GM12878 (cell line): Measurements from ENCODE around the gene GSC2. TPM values are rescaled to one million over a fixed set of nuclear protein-coding genes. Genes with fewer than 3 reads are reported as not detected.

Experiments
- ATAC-seq: fragments of 200-7000 bp; cut with Tn5 transposase; 3 replicates; pipeline ENCODE4 v1.9.1; 2020; ENCODE audit warnings: mild to moderate bottlenecking, moderate library complexity
- BruUV-seq: library from RNA; stranded (reverse); fragments of 400-500 nt; replicated peaks from 2 replicates; lab custom pipeline; 2021; lab: Mats Ljungman, UMichigan
- CTCF ChIA-PET: fragments of 300-600 bp; sonication (Branson Sonifier 250); formaldehyde crosslinking; extraction: SDS; loops from one replicate; lab custom pipeline; 2021; ENCODE audit warnings: inconsistent platforms; lab: Yijun Ruan, JAX
- POLR2A ChIA-PET: fragments of 350-600 bp; formaldehyde crosslinking; extraction: SDS; loops from one replicate; lab custom pipeline; 2021; ENCODE audit warnings: inconsistent platforms; lab: Charles Lee
- RAD21 ChIA-PET: fragments of 300-600 bp; sonication (Branson Sonifier 250); formaldehyde crosslinking; loops from one replicate; lab custom pipeline; 2023; ENCODE audit warnings: antibody characterized with exemption; ENCODE audit not compliant: unreplicated experiment; lab: Charles Lee
- SMC1A ChIA-PET: fragments of 300-600 bp; sonication (Branson Sonifier 250); formaldehyde crosslinking; loops from one replicate; lab custom pipeline; 2023; ENCODE audit not compliant: unreplicated experiment, uncharacterized antibody; lab: Charles Lee
- DNase-seq: peaks from one replicate; pipeline ENCODE4 v3.0.0-alpha.2; 2011; ENCODE audit warnings: low read depth, low spot score
- FAIRE-seq: peaks from 3 replicates; lab custom pipeline; 2011; peaks lifted over from hg19 to GRCh38; lab: Jason Lieb, UNC
- H2AFZ ChIP-seq: 2 replicates; pipeline ENCODE4 v1.6.0; 2011; ENCODE audit warnings: low read depth, low read length, control low read depth; ENCODE audit not compliant: control insufficient read depth
- H3K27ac ChIP-seq: 2 replicates; pipeline ENCODE4 v1.5.1; 2011; ENCODE audit warnings: control low read depth; ENCODE audit not compliant: control insufficient read depth, insufficient read depth
- H3K27me3 ChIP-seq, 2 experiments: replicated peaks in 1 of 2; 2 replicates each; pipeline versions ENCODE4 v1.6.0 to v1.6.1; 2011; ENCODE audit warnings: low read length in 1 of 2; ENCODE audit not compliant: control insufficient read depth in 2 of 2, insufficient read depth in 2 of 2
- H3K36me3 ChIP-seq, 2 experiments: 2 replicates each; pipeline ENCODE4 v1.5.1; 2011; ENCODE audit warnings: low read length in 1 of 2; ENCODE audit not compliant: control insufficient read depth in 2 of 2, insufficient read depth in 2 of 2
- H3K4me1 ChIP-seq: 2 replicates; pipeline ENCODE4 v1.6.1; 2011; ENCODE audit warnings: mild to moderate bottlenecking, low read length, moderate library complexity, mixed read lengths; ENCODE audit not compliant: control insufficient read depth, insufficient read depth
- H3K4me2 ChIP-seq: 2 replicates; pipeline ENCODE4 v1.6.0; 2011; ENCODE audit warnings: control low read depth; ENCODE audit not compliant: control insufficient read depth, insufficient read depth
- H3K4me3 ChIP-seq: fragments of 200-600 bp; sonication (generic); 2 replicates; pipeline ENCODE4 v1.5.1; 2016
- H3K79me2 ChIP-seq: 2 replicates; pipeline ENCODE4 v1.6.0; 2011; ENCODE audit warnings: low read length; ENCODE audit not compliant: control insufficient read depth, insufficient read depth
- H3K9ac ChIP-seq: 2 replicates; pipeline ENCODE4 v1.8.0; 2011; ENCODE audit warnings: low read length, control low read depth, mixed read lengths; ENCODE audit not compliant: control insufficient read depth, insufficient read depth
- H3K9me3 ChIP-seq: replicated peaks from 3 replicates; pipeline ENCODE4 v1.5.1; 2011; ENCODE audit warnings: mild to moderate bottlenecking, low read length; ENCODE audit not compliant: control insufficient read depth, insufficient read depth
- H4K20me1 ChIP-seq: 2 replicates; pipeline ENCODE4 v1.6.0; 2011; ENCODE audit not compliant: control insufficient read depth, insufficient read depth
- CEBPZ ChIP-seq: fragments of 150-350 bp; IDR thresholded peaks from 2 replicates; pipeline ENCODE4 v1.6.1; 2016; ENCODE audit warnings: low read depth, low read length
- CTCF ChIP-seq, 3 experiments: IDR thresholded peaks in 2 of 3; conservative IDR thresholded peaks in 1 of 3; 2 replicates each; pipeline ENCODE4 v1.5.1; 2011; ENCODE audit warnings: low read depth in 3 of 3, low read length in 3 of 3, mild to moderate bottlenecking in 3 of 3, control low read depth in 2 of 3, moderate library complexity in 2 of 3, inconsistent platforms in 1 of 3, mixed read lengths in 1 of 3; ENCODE audit not compliant: control insufficient read depth in 2 of 3, insufficient read depth in 1 of 3; ENCODE audit errors: extremely low read depth in 1 of 3
- E2F4 ChIP-seq: IDR thresholded peaks from 2 replicates; pipeline ENCODE4 v1.6.1; 2012; ENCODE audit warnings: low read depth, low read length, improper control_type of control experiment
- EZH2 ChIP-seq: IDR thresholded peaks from 2 replicates; pipeline ENCODE4 v1.6.1; 2012; ENCODE audit warnings: low read depth, mild to moderate bottlenecking, control low read depth, inconsistent platforms, low read length, borderline replicate concordance; ENCODE audit not compliant: control insufficient read depth
- FOS ChIP-seq: IDR thresholded peaks from 3 replicates; pipeline ENCODE4 v1.6.1; 2011; ENCODE audit warnings: borderline replicate concordance; ENCODE audit not compliant: insufficient read length; ENCODE audit errors: extremely low read depth
- GATAD2B ChIP-seq: fragments of 450-650 bp; conservative IDR thresholded peaks from 2 replicates; pipeline ENCODE4 v1.6.1; 2017; ENCODE audit warnings: low read depth, mild to moderate bottlenecking, moderate library complexity
- KDM1A ChIP-seq: fragments of 200-600 bp; sonication (generic); IDR thresholded peaks from 2 replicates; pipeline ENCODE4 v1.6.1; 2016; ENCODE audit warnings: borderline replicate concordance
- NFYB ChIP-seq: IDR thresholded peaks from 2 replicates; pipeline ENCODE4 v1.6.1; 2011; ENCODE audit warnings: low read depth, mild to moderate bottlenecking, low read length, improper control_type of control experiment, moderate library complexity; ENCODE audit not compliant: insufficient read depth
- SUPT20H ChIP-seq: IDR thresholded peaks from 2 replicates; pipeline ENCODE4 v1.6.1; 2011; ENCODE audit warnings: low read depth, mild to moderate bottlenecking, low read length, moderate library complexity, borderline replicate concordance; ENCODE audit not compliant: control insufficient read depth
- SUZ12 ChIP-seq: fragments of 200-600 bp; sonication (generic); IDR thresholded peaks from one replicate; pipeline ENCODE4 v1.6.1; 2018; ENCODE audit warnings: antibody characterized with exemption, mild to moderate bottlenecking; ENCODE audit not compliant: unreplicated experiment
- TCF3 ChIP-seq: IDR thresholded peaks from 2 replicates; pipeline ENCODE4 v1.6.1; 2012; ENCODE audit warnings: low read depth, mild to moderate bottlenecking, low read length, borderline replicate concordance; ENCODE audit not compliant: insufficient read depth
- YBX1 ChIP-seq: fragments of 450-650 bp; IDR thresholded peaks from 2 replicates; pipeline ENCODE4 v1.6.1; 2016; ENCODE audit warnings: antibody characterized with exemption
- ZNF24 ChIP-seq: fragments of 450-650 bp; IDR thresholded peaks from 2 replicates; pipeline ENCODE4 v1.6.1; 2017; ENCODE audit warnings: antibody characterized with exemption, mild to moderate bottlenecking
- ZNF274 ChIP-seq: IDR thresholded peaks from one replicate; pipeline ENCODE4 v1.8.0; 2011; ENCODE audit not compliant: insufficient read length, insufficient read depth
- WGBS: methylation state at CpG from one replicate; pipeline ENCODE4 v1.1.6; 2016; ENCODE audit warnings: low lambda C conversion rate; ENCODE audit not compliant: insufficient replicate concordance, insufficient coverage; ENCODE audit errors: missing lambda C conversion rate; 5-methylcytosine and 5-hydroxymethylcytosine counted together
- in situ Hi-C: fragments of 300-500 bp; cut with MboI; formaldehyde crosslinking; loops from 9 replicates; pipeline ENCODE4 v1.14.3; 2018; ENCODE audit warnings: mixed read lengths
- intact Hi-C: fragments of 100-400 bp; cut with micrococcal nuclease; formaldehyde crosslinking; loops from one replicate; pipeline ENCODE4 v1.14.2; 2022; ENCODE audit not compliant: unreplicated experiment
- polyA plus RNA-seq, 11 experiments: library from polyadenylated mRNA; depleted of rRNA in 4 of 11; unstranded in 6 of 11; stranded (reverse) in 5 of 11; fragments of >200 nt; fragmentation: Nextera tagmentation in 4 of 11; fragmentation: Illumina TruSeq in 1 of 11; extraction: Ambion mirVana in 4 of 11; extraction: Trizol in 1 of 11; gene quantifications; 1 replicate in 1 of 11; 2 replicates in 10 of 11; pipeline versions ENCODE4 v1.2.1 to v1.2.3, GENCODE V29; 2011 to 2016; ENCODE audit warnings: inconsistent platforms in 2 of 11, missing spikeins in 2 of 11, low read depth in 1 of 11
- total RNA-seq, 4 experiments: library from RNA; depleted of rRNA in 3 of 4; stranded (reverse); fragments of >200 nt in 3 of 4; fragmentation: Illumina TruSeq in 1 of 4; extraction: Trizol in 1 of 4; gene quantifications; 2 replicates each; pipeline versions ENCODE4 v1.2.1 to v1.2.3, GENCODE V29; 2013 to 2021

The GSC2 gene
- total and polyA plus RNA-seq, 10 of the 15 experiments (the other 5 are each of a cell fraction or from before 2014, with no cell fraction given), result not detected

- H4K20me1 ChIP-seq, result no peaks in the 10 kb centered on the region; the same call in none of the 2 replicates
- intact Hi-C loops (loop anchor here (1.0 kb wide), 1 partner anchor 22 kb away; the partner anchor contains the start of gene ESS2), in situ Hi-C loops (no loop called here)
- peaks cover 46% of the 10 kb centered on the region for H3K79me2 ChIP-seq
- H3K4me3 ChIP-seq, result peak within 1 kb of the TSS; percentile 95
- SMC1A ChIA-PET, result interaction anchor here (2.0 kb wide), 1 partner anchor 12 kb away, joined by 6 read pairs; no protein-coding TSS in a partner anchor
- H3K36me3 ChIP-seq, result peaks cover 0 to 3% of the 10 kb centered on the region in 2 experiments; a peak in 1 of 4 replicates
- peak within 1 kb of the TSS; percentile 82 for H2AFZ ChIP-seq
- H3K4me1 ChIP-seq, result peaks cover 24% of the 10 kb centered on the region
- peak within 1 kb of the TSS; percentile 67 for H3K27ac ChIP-seq
- RAD21 ChIA-PET, result interaction anchor here (1.0 to 1.1 kb wide), 2 partner anchors 11 to 37 kb away, joined by 3 read pairs; no protein-coding TSS in a partner anchor
- DNase-seq, result peak; percentile 66
- CTCF ChIA-PET, result interaction anchor here (1.2 to 2.1 kb wide), 2 partner anchors 11 to 22 kb away, joined by 4 to 7 read pairs; partner anchors contain the start of gene ESS2
- peak within 1 kb of the TSS; percentile 99 for H3K4me2 ChIP-seq
- FAIRE-seq, result peak; percentile 90
- no peaks in the 10 kb centered on the region; a peak in 1 of 4 replicates for H3K27me3 ChIP-seq
- WGBS, result 1% methylated on average over 44 of the region's 67 CpGs
- ATAC-seq, result peak; percentile 97
- no TSS peak for BruUV-seq
- POLR2A ChIA-PET, result interaction anchor here (1.4 to 2.5 kb wide), 2 partner anchors 9 to 22 kb away, joined by 6 to 7 read pairs; partner anchors contain the start of gene ESS2
- no peaks in the 10 kb centered on the region for H3K9me3 ChIP-seq
- peak within 1 kb of the TSS; percentile 71 for H3K9ac ChIP-seq
- TF ChIP-seq CTCF (IDR thresholded peaks at IDR 0.05 in 2 of 3, conservative IDR thresholded peaks at IDR 0.05 in 1 of 3; ENCODE audit: control insufficient read depth in 2 of 3, extremely low read depth in 1 of 3, insufficient read depth in 1 of 3, low read depth in 3 of 3, low read length in 3 of 3) (no peak), ZNF274 (no peak), SUZ12 (no peak), KDM1A (no peak), ZNF24 (no peak), EZH2 (no peak), FOS (no peak), TCF3 (0 out of 2 replicates have a peak, but pooled peaks have one; percentile 48), CEBPZ (no peak), YBX1 (no peak), SUPT20H (no peak), E2F4 (0 out of 2 replicates have a peak, but pooled peaks have one; percentile 21), GATAD2B (no peak), NFYB (no peak)
These were observed 27.8 kb downstream of the GSC2 start, which contains the start of gene DGCR2 for GRCh38 chr22:19122143-19122751. Gene DGCR2, minus strand, starts transcription at chr22:19122412. Its CDS starts 206 bp downstream, at chr22:19122206.
